AG08395 (cell line): ENCODE measurements around the gene ATF6.
"Not testable (repeated sequence)": the region's sequence is repeated elsewhere in the genome, so short reads cannot be mapped to it uniquely, and the experiment has no call there.

Experiments
- DNase-seq: peaks from one replicate; pipeline ENCODE4 v3.0.0; 2012; ENCODE audit warnings: mixed read lengths, low spot score

The ATF6 gene

GRCh38 chr1:161781995-161782394 lies 15.9 kb downstream of the ATF6 start:
- peak; percentile 62 for DNase-seq

- no peak for DNase-seq
Observed at GRCh38 chr1:161782886-161783285, 16.8 kb downstream of the ATF6 start.

GRCh38 chr1:161784968-161785367 lies 18.8 kb downstream of the ATF6 start:
- no peak for DNase-seq

GRCh38 chr1:161787355-161787754 lies 21.2 kb downstream of the ATF6 start:
- no peak for DNase-seq

- DNase-seq: no peak
Observed at GRCh38 chr1:161790587-161791317, 24.6 kb downstream of the ATF6 start.

DNA sequence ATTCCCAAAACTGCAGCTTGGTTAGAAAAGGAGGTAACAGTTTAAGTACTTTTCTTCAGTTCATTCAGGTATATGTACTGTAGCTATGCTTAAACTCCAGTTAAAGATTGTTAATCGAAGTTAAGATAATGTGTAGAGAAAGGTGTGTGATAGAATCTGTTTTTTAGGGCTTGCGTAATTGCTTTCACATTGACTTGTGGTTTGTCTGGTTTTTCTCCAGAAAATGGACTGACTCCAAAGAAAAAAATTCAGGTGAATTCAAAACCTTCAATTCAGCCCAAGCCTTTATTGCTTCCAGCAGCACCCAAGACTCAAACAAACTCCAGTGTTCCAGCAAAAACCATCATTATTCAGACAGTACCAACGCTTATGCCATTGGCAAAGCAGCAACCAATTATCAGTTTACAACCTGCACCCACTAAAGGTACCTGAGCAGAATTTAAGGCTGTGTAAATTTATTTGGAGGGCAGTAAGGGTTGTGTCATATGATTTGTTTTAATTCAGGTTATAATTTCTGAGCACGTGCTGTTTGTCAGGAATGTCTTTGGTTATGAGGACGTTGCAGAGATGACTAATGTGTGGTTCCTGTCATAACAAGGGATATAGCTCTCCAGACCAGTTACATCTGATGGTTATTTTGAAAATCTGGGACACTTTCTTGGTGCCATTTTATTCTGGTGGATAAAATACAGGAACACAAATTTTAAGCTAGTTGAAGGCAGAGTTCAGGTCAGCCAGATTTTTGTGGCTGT lies 26.0 kb downstream of the ATF6 start:
- peak; percentile 7 for DNase-seq

DNA sequence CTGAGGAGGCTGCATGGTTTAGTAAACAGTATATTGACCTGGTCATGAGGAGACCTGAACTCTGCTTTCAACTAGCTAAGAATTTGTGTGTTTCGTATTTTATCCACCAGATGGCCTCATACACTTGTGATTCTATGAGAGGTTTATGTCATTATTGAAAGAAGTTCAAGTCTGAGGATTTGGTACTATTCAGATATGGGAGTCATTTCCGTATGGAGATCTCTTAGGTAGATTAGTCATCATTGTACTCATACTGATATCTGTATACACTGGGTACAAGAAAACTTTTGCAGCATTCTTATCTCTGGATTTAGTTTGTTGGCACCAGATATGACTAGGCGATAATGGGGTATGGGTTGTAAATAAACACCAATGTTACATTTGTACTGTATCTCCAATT lies 26.6 kb downstream of the ATF6 start:
- DNase-seq: peak; percentile 72

GRCh38 chr1:161799792-161800191 lies 33.7 kb downstream of the ATF6 start:
- DNase-seq: no peak

- no peak for DNase-seq
Observed at GRCh38 chr1:161801955-161802354, 35.8 kb downstream of the ATF6 start.

- DNase-seq: no peak
Observed at GRCh38 chr1:161803181-161803580, 37.1 kb downstream of the ATF6 start.

DNA sequence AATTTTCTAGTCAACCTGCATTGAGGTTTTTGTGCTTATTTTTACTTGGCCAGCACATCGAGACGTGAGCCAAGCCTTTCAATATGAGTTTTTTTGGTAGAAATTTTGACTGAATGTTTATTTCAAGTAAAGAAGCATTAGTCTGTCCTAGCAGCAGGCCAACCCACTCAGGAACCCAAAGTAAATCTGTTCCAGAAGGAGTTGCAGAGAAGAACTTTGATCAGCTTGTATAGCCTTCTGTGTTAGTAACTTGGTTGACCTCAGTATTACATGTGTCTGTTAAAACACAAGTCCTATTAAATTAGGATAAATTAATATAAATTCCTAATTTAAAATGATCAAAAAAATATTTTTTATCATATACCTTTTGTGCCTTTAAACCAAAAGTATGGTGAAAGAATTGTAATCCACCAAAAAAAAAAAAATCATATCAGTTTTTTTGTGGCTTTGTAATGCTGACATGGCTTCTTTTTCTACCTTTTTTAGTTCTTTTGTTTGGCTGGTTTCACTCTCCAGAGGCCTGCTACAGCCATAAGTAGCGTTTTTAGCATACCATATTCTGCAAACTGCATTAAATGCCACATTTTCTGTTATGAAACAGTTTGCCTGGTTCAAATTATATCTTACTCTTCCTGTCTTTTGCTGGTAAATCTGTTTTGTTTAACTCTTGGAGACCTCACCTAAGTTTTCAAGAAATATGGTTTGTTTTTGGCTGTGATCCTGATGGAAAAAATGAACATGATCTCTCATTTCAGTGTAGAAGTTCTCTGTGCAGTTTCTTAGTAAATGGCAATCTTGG lies 39.5 kb downstream of the ATF6 start:
- no peak for DNase-seq

DNA sequence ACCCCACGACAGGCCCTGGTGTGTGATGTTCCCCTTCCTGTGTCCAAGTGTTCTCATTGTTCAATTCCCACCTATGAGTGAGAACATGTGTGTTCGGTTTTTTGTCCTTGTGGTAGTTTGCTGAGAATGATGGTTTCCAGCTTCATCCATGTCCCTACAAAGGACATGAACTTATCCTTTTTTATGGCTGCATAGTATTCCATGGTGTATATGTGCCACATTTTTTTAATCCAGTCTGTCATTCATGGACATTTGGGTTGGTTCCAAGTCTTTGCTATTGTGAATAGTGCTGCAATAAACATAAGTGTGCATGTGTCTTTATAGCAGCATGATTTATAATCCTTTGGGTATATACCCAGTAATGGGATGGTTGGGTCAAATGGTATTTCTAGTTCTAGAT lies 43.1 kb downstream of the ATF6 start:
- not testable (repeated sequence) for DNase-seq

- DNase-seq: not testable (repeated sequence)
Observed at GRCh38 chr1:161809656-161810055, 43.5 kb downstream of the ATF6 start.

DNA sequence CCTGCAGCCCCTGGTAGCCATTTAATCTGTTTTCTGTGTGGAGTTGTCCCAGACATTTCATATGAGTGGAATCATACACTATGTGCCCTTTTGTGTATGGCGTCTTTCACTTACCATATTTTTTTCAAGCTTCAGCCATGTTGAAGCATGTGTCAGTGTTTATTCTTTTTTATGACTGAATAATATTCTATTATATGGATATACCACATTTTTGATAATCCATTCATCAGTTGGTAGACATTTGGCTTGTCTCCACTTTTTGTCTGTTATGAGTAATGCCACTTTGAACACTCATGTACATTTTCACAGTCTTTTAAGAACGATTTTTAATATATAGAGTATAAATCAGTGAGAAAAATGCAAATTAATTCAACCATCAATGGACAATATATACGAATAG lies 44.7 kb downstream of the ATF6 start:
- no peak for DNase-seq

DNA sequence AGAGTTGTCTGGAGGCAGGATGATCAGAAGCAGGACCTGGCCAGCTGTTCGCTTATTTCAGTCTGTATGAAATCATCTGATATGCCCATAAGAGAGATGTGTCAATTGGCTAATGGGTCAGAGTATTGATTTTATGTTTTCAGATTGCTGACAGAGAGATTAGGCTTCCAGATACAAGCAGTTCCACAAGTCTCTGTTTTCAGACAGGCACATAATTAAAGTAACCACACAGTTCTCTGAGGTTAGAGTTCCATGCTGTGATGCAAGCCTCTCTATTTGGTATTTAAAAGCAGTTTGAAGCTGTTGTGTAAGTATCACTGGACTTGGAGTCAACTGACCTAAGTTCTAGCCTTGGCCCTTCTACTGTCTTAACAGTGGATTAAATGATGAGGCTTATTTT lies 50.1 kb downstream of the ATF6 start:
- DNase-seq: peak; percentile 11

- DNase-seq: no peak
Observed at GRCh38 chr1:161817176-161817730, 51.1 kb downstream of the ATF6 start.

GRCh38 chr1:161820914-161821313 lies 54.8 kb downstream of the ATF6 start:
- DNase-seq: no peak

DNA sequence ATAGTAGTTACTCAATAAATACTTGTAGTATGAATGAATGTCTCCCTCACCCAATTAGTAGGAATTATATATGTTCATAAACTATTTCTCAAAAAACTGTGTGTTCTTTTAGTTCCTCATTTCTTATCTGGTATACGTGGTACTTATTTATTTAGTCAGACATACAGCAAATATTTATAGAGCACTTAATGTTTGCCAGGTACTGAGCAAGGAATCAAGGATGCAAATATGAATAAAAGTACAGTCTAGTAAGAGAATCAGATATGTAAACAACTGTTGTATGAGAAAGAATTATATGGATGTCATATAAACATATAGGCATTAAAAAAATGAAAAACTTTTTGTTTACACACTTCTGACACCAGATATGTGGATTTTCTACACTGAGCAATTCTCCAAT lies 58.5 kb downstream of the ATF6 start:
- DNase-seq: no peak

GRCh38 chr1:161825831-161826230 lies 59.7 kb downstream of the ATF6 start:
- DNase-seq: no peak

DNA sequence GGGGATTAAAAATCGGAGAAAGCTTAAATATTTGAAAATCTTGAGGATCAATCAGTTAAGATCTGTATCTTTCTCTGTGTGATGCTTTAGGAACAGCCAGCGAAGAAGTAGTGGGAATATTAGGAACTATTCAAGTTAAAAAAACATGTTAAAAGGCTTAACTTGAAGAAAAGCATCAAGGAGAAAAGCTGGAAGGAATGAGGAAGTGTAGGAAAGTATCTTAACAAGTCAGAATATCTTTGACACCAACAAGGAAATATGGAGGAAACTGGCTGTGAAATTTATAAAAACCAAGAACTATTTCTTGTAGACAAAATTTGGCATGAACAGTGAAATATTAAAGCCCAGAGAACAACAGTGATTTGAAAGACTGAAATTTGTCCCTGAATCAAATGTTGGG lies 60.4 kb downstream of the ATF6 start:
- DNase-seq: no peak

GRCh38 chr1:161827786-161828185 lies 61.7 kb downstream of the ATF6 start:
- DNase-seq: peak; percentile 3

- DNase-seq: not testable (repeated sequence)
Observed at GRCh38 chr1:161832299-161832907, 66.3 kb downstream of the ATF6 start.
